ENCODE results near the gene PRKCH.

The PRKCH gene

DNA sequence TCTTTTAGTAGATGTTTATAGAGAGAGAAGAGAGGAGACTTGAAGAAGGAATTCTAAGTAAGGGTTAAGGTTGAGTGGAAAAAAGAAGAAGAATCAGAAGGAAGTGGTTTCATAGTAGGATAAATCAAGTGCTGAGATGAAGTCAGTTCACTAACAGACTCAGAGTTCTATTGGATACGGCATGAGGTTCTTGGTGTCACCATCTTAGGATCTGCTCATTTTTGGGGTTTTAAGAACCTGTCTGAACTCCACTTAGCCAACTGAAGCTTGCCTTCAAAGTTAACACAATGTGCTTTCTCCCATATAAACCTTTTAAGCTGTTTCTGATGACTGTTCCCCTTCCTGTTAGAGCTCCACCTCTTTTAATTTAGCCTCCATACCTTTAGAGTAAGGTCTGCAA lies 152.6 kb downstream of the PRKCH start:
- Histone ChIP-seq H3K9me3 (ENCODE audit: low read depth, low read length) (no peaks in the 10 kb centered on the region), H3K9ac (ENCODE audit: insufficient read length) (no peak overlapping the region), H3K27ac (no peak overlapping the region), H3K4me3 (no peak overlapping the region), H3K36me3 (ENCODE audit: insufficient read depth, low read length) (no peaks in the 10 kb centered on the region)
- TF ChIP-seq EZH2 (IDR thresholded peaks at IDR 0.05): no peak
- no peak for TF ChIP-seq POLR2AphosphoS5 (IDR thresholded peaks at IDR 0.05; ENCODE audit: borderline replicate concordance, low read depth, low read length)
- TF ChIP-seq FOXP2 (optimal IDR thresholded peaks at IDR 0.05; ENCODE audit: control extremely low read depth, extremely low read length, insufficient read depth): no peak
- DNase-seq (ENCODE audit: low read depth, low spot score): no peak

DNA sequence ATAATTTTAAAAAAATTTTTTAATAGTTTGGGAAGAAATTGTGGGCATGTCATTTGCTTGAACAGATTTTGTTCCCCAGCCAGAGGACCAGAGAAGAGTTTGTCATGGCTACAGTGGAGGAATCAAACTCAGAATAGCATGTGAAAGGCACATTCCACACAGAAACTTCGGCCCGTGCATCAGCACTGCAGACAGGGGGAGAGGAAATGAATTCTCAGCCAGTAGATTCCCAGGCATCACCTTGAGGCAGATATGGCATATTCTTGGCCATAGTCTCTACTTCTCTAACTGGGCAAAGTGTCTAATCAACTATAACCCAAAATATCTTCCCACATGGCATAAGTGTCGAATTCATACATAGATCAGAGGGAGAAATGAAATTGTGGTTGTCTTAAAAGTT lies 153.3 kb downstream of the PRKCH start:
- DNase-seq (ENCODE audit: low read depth, low spot score): no peak
- no peak overlapping the region for H3K9ac ChIP-seq (ENCODE audit: insufficient read length)
- no peak overlapping the region for H3K27ac ChIP-seq
- no peak overlapping the region for H3K4me3 ChIP-seq
- no peak for TF ChIP-seq EZH2 (IDR thresholded peaks at IDR 0.05)
- no peak for TF ChIP-seq POLR2AphosphoS5 (IDR thresholded peaks at IDR 0.05; ENCODE audit: borderline replicate concordance, low read depth, low read length)
- H3K36me3 ChIP-seq (ENCODE audit: insufficient read depth, low read length): no peaks in the 10 kb centered on the region
- H3K9me3 ChIP-seq (ENCODE audit: low read depth, low read length): no peaks in the 10 kb centered on the region

DNA sequence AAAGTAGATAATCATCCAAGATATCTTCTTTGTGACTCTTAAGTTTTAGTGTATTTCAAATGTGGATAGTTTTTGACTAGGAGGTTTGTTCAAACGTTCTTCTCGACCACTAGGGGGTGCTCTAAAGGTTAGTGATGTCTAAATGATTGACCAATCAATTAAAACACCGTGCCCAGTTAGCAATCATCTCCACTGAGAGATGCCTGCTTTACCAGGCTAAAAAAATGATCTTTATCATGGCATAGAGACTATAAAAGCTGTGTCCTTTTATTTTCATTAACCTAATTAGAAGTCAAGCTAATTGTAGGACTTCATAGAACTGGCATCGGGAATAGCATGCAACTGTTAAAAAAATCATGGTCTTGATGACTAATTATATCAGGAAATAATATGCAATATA lies 153.9 kb downstream of the PRKCH start:
- no peak overlapping the region for H3K4me3 ChIP-seq
- no peak overlapping the region for H3K27ac ChIP-seq
- no peak overlapping the region for H3K9ac ChIP-seq (ENCODE audit: insufficient read length)
- TF ChIP-seq POLR2AphosphoS5 (IDR thresholded peaks at IDR 0.05; ENCODE audit: borderline replicate concordance, low read depth, low read length): no peak
- no peak for TF ChIP-seq EZH2 (IDR thresholded peaks at IDR 0.05)
- TF ChIP-seq FOXP2 (optimal IDR thresholded peaks at IDR 0.05; ENCODE audit: control extremely low read depth, extremely low read length, insufficient read depth): no peak
- H3K9me3 ChIP-seq (ENCODE audit: low read depth, low read length): no peaks in the 10 kb centered on the region
- DNase-seq (ENCODE audit: low read depth, low spot score): no peak
- H3K36me3 ChIP-seq (ENCODE audit: insufficient read depth, low read length): no peaks in the 10 kb centered on the region

DNA sequence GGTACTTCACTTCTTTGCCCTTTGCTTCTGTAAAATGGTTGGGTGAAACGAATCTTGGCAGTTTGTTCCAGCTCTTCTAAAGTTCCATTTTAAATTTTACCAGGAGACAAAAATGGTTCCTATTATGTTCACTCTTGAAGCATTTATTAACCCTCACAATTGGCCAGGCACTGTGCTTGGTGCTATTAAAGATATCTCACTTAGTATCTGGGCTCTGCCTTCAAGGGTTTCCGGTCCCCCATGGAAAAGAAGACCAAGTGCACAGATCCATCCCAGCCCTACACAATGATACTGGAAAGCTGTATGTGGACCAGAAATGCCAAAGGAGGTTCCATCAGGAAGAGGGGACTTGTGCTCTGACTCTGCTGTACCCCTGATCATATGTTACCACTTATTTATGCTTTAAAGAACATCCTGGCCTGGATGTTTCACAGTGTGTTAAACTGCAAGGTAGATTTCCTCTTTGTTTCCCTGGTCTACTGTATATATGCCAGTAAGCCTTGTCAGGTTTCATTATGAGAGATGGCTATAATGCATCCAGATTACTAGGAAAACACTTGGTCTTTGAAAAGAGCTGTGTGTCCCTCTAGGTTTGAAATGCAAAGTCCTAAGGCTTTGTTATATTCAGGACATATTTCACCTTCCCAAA lies 154.8 kb downstream of the PRKCH start:
- no peak for DNase-seq (ENCODE audit: low read depth, low spot score)
- Histone ChIP-seq H3K27ac (no peak overlapping the region), H3K36me3 (ENCODE audit: insufficient read depth, low read length) (no peaks in the 10 kb centered on the region), H3K4me3 (no peak overlapping the region), H3K9me3 (ENCODE audit: low read depth, low read length) (no peaks in the 10 kb centered on the region), H3K9ac (ENCODE audit: insufficient read length) (no peak overlapping the region)
- TF ChIP-seq EZH2 (IDR thresholded peaks at IDR 0.05) (no peak), FOXP2 (optimal IDR thresholded peaks at IDR 0.05; ENCODE audit: control extremely low read depth, extremely low read length, insufficient read depth) (no peak), POLR2AphosphoS5 (IDR thresholded peaks at IDR 0.05; ENCODE audit: borderline replicate concordance, low read depth, low read length) (no peak)

DNA sequence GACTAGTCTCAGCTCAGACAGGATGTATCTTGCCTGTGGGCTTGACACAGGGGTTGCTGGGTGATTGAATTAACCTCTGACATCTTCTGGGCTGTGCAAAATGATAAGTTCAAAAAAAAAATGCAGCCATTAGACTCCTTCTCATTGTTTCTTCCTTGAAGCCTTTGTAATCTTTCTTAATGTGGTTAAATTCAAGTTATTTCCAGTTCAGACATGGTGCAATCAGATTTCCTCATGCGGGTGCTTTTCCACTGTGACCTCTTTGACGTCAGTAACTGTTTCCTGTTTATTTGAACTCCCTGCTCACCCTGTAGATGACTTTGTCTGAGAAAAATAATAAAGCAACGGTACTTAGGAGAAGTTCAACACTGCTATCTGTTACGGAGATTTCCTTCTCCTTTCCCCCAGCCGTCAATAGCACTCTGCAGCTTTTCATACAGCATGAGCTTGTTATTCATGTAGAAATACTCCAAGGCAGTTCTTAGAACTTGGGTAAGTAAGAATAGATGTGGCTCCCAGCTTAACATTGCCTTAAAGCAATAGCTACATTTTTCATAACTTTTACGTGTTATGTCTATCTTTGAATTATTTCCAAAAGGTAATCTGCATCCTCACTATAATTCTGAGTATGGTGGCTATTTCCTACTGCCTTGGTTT lies 155.5 kb downstream of the PRKCH start:
- H3K36me3 ChIP-seq (ENCODE audit: insufficient read depth, low read length): no peaks in the 10 kb centered on the region
- H3K9me3 ChIP-seq (ENCODE audit: low read depth, low read length): no peaks in the 10 kb centered on the region
- H3K4me3 ChIP-seq: no peak overlapping the region
- DNase-seq (ENCODE audit: low read depth, low spot score): no peak
- H3K9ac ChIP-seq (ENCODE audit: insufficient read length): no peak overlapping the region
- TF ChIP-seq FOXP2 (optimal IDR thresholded peaks at IDR 0.05; ENCODE audit: control extremely low read depth, extremely low read length, insufficient read depth): no peak
- TF ChIP-seq EZH2 (IDR thresholded peaks at IDR 0.05): no peak
- no peak for TF ChIP-seq POLR2AphosphoS5 (IDR thresholded peaks at IDR 0.05; ENCODE audit: borderline replicate concordance, low read depth, low read length)
- H3K27ac ChIP-seq: no peak overlapping the region

DNA sequence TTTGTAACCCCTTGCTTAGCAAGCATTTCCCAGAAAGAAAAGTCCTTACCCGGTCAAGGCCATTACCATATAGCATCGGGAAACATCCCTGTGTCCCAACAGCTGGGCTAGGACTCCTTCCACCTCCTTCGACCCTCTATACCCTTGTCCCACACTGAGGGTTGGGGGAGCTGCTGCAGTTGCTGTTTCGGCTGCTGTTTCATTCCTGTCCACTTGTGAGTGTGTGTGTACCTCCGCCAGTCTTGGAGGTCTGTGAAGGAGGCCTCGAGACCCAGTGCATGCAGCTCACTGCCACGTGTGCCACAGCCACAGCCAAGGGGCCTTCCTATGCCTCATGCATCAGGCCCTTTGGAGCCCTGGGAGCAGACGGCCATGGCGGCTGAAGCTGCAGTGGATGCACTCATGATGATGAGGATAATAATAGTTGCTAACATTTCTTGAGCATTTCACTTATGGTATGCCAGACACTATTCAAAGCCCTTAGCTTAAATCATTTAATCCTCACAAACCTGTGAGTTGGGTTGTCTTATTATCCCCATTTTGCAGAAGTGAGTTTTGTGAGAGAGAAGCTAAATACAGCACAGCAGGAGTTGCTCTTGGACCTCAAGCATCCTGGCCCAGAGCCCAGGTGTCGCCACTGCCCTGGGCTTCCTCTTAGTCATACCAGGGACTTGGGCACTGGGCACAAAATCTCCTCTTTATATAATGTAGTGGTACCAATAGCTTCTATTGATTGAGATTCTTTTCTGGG lies 156.5 kb downstream of the PRKCH start:
- Histone ChIP-seq H3K9me3 (ENCODE audit: low read depth, low read length) (no peaks in the 10 kb centered on the region), H3K9ac (ENCODE audit: insufficient read length) (no peak overlapping the region), H3K36me3 (ENCODE audit: insufficient read depth, low read length) (no peaks in the 10 kb centered on the region), H3K27ac (no peak overlapping the region), H3K4me3 (no peak overlapping the region)
- DNase-seq (ENCODE audit: low read depth, low spot score): no peak
- TF ChIP-seq EZH2 (IDR thresholded peaks at IDR 0.05) (no peak), POLR2AphosphoS5 (IDR thresholded peaks at IDR 0.05; ENCODE audit: borderline replicate concordance, low read depth, low read length) (no peak), FOXP2 (optimal IDR thresholded peaks at IDR 0.05; ENCODE audit: control extremely low read depth, extremely low read length, insufficient read depth) (no peak)

DNA sequence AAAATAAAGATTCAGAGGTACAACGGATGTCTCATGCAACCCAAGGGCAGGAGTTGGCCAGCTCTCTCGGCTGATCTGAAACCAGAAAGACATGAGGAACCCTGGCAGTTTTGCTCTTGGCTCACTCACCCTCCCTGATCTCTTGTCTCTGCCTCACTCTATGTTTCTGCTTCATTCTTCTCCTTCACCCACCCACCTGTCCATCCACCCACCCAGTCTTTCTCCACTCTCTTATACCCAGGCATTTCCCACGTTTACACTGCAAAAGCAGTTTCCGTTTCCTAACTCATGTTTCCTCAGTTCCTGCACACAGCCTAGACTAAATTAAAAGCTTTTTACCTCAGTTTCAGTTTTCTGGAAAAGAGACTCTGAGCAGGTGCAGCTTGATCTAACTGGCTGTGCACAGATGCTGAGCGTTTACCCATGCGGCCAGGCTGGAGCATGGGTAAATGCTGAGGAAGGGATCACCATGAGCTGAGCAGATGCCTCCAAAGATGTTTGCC lies 157.6 kb downstream of the PRKCH start:
- Histone ChIP-seq H3K9ac (ENCODE audit: insufficient read length) (no peak overlapping the region), H3K4me3 (no peak overlapping the region), H3K9me3 (ENCODE audit: low read depth, low read length) (no peaks in the 10 kb centered on the region), H3K36me3 (ENCODE audit: insufficient read depth, low read length) (no peaks in the 10 kb centered on the region), H3K27ac (no peak overlapping the region)
- TF ChIP-seq EZH2 (IDR thresholded peaks at IDR 0.05): no peak
- TF ChIP-seq FOXP2 (optimal IDR thresholded peaks at IDR 0.05; ENCODE audit: control extremely low read depth, extremely low read length, insufficient read depth): no peak
- no peak for TF ChIP-seq POLR2AphosphoS5 (IDR thresholded peaks at IDR 0.05; ENCODE audit: borderline replicate concordance, low read depth, low read length)
- no peak for DNase-seq (ENCODE audit: low read depth, low spot score)

DNA sequence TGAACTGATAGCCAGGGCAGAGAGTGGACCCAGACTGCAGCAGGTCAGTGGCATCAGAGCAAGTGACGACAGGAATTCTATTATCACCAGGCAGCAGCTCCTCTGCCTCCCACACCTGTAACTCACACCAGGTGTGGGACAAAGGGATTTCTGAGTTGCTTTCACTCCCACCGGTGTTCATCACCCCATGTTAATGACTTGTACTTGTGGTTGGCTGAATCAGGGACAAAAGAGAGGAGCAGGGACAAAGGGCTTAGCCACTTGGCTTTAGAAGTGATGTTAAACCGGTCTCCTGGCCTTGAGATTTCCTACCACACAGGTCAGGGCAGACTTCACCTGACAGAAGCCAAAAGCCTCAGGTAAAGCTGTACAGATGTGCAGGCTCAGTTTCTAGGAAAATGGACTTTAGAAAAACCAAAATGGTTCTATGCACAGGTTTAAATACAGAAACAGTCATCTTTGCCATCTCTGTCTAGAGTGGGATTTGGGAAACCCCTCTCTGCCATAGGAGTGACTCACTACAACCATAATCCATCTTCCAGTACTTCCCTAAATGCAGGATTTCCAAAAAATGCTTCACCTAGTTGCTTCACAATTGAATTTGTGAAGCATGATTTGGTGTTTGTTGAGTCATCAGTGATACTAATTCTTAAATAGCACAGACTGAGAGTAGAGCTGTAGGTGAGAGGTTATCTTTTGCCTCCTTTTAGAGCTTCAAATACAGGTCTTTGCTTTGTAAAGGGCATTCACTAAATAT lies 158.5 kb downstream of the PRKCH start:
- H3K9ac ChIP-seq (ENCODE audit: insufficient read length): no peak overlapping the region
- no peak overlapping the region for H3K4me3 ChIP-seq
- no peak for DNase-seq (ENCODE audit: low read depth, low spot score)
- H3K36me3 ChIP-seq (ENCODE audit: insufficient read depth, low read length): no peaks in the 10 kb centered on the region
- H3K27ac ChIP-seq: no peak overlapping the region
- TF ChIP-seq FOXP2 (optimal IDR thresholded peaks at IDR 0.05; ENCODE audit: control extremely low read depth, extremely low read length, insufficient read depth) (no peak), EZH2 (IDR thresholded peaks at IDR 0.05) (no peak), POLR2AphosphoS5 (IDR thresholded peaks at IDR 0.05; ENCODE audit: borderline replicate concordance, low read depth, low read length) (no peak)
- no peaks in the 10 kb centered on the region for H3K9me3 ChIP-seq (ENCODE audit: low read depth, low read length)

Measured in SK-N-MC (cell line).